ENCODE results near the gene KIF25. TPM values are rescaled to one million over a fixed set of nuclear protein-coding genes. Genes with fewer than 3 reads are reported as not detected.

KIF25 gene
- total RNA-seq, 1 experiment from 2014 or later: 0.59 TPM

DNA sequence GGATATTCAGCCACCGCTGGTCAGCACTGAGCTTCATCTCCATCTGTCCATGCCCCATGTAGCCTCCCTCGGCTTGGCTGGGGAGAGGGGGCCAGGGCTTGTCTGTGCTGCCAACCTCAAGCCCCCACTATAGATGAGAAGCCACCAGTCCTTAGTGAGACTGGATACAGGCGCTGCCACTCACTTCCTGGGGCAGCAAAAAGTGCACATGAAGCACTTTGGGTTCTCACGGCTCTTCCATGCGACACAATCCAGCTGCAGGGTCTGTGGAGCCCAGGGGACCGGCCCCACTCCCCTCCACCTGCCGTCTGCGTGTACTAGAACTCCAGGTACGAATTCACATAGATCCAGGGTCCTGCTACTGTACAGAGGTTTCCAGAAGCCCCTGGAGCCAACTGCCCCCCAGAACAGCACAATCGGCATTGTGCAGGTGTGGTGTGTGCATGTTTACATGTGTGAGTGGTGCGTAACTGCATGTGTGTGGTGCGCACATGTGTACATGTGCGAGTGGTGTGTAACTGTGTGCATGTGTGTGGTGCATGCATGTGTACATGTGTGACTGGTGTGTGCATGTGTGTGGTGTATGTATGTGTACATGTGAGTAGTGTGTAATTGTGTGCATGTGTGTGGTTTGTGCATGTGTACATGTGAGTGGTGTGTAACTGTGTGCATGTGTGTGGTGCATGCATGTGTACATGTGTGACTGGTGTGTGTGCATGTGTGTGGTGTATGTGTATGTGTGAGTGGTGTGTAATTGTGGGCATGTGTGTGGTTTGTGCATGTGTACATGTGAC lies 76.7 kb downstream of the KIF25 start:
- Histone ChIP-seq H2BK12ac (ENCODE audit: insufficient read length, low read depth, low read length) (no peak overlapping the region), H2BK5ac (ENCODE audit: insufficient read length, low read length) (no peak overlapping the region), H3K56ac (ENCODE audit: insufficient read length, low read depth, low read length) (no peak overlapping the region), H4K91ac (ENCODE audit: insufficient read length, low read depth, low read length) (no peak overlapping the region), H3K23me2 (ENCODE audit: insufficient read length, low read depth, low read length, poor library complexity, severe bottlenecking) (no peaks in the 10 kb centered on the region), H3K27me3 (ENCODE audit: insufficient read depth, low read length) (no peaks in the 10 kb centered on the region), H3K14ac (ENCODE audit: insufficient read depth, low read length) (no peak overlapping the region), H3K18ac (ENCODE audit: insufficient read length, low read depth, low read length) (no peak overlapping the region), H3K4me2 (ENCODE audit: insufficient read depth, insufficient read length, low read length) (no peak overlapping the region), H3K9ac (ENCODE audit: extremely low read depth, insufficient read length, low read length) (no peak overlapping the region), H3K27ac (ENCODE audit: insufficient read length, low read depth, low read length) (no peak overlapping the region), H3K79me1 (ENCODE audit: insufficient read depth, low read depth, low read length, poor library complexity, severe bottlenecking) (no peaks in the 10 kb centered on the region), H3K4me1 (ENCODE audit: insufficient read depth, low read length) (no peaks in the 10 kb centered on the region), H3K79me2 (ENCODE audit: insufficient read depth, low read length) (no peaks in the 10 kb centered on the region), H2BK15ac (ENCODE audit: low read depth, low read length) (no peak overlapping the region), H2BK20ac (ENCODE audit: low read depth, low read length, poor library complexity, severe bottlenecking) (no peak overlapping the region), H4K5ac (ENCODE audit: insufficient read length, low read depth, low read length) (no peak overlapping the region), H2BK120ac (ENCODE audit: low read depth, low read length, poor library complexity, severe bottlenecking) (no peak overlapping the region), H4K20me1 (ENCODE audit: control insufficient read depth, insufficient read depth, insufficient read length) (no peaks in the 10 kb centered on the region), H3K4ac (ENCODE audit: low read depth, low read length) (no peak overlapping the region), H2AK5ac (ENCODE audit: insufficient read length, low read length) (no peak overlapping the region), H3T11ph (ENCODE audit: low read length) (no peak overlapping the region), H4K8ac (replicated peaks; ENCODE audit: insufficient read length, low read depth, low read length) (no peak overlapping the region), H3K23ac (ENCODE audit: insufficient read length, low read depth, low read length) (no peak overlapping the region), H3K9me3 (ENCODE audit: control insufficient read depth, low read depth, low read length) (no peaks in the 10 kb centered on the region), H2AFZ (ENCODE audit: low read length) (no peak overlapping the region)
- TF ChIP-seq, protein P1, sequence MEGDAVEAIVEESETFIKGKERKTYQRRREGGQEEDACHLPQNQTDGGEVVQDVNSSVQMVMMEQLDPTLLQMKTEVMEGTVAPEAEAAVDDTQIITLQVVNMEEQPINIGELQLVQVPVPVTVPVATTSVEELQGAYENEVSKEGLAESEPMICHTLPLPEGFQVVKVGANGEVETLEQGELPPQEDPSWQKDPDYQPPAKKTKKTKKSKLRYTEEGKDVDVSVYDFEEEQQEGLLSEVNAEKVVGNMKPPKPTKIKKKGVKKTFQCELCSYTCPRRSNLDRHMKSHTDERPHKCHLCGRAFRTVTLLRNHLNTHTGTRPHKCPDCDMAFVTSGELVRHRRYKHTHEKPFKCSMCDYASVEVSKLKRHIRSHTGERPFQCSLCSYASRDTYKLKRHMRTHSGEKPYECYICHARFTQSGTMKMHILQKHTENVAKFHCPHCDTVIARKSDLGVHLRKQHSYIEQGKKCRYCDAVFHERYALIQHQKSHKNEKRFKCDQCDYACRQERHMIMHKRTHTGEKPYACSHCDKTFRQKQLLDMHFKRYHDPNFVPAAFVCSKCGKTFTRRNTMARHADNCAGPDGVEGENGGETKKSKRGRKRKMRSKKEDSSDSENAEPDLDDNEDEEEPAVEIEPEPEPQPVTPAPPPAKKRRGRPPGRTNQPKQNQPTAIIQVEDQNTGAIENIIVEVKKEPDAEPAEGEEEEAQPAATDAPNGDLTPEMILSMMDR (conservative IDR thresholded peaks at IDR 0.05): no peak
- DNase-seq: no peak
- Mint-ChIP-seq H3K9me3 (no peaks in the 10 kb centered on the region; a peak in 1 of 5 replicates), H3K4me1 (peaks cover 7 to 12% of the 10 kb centered on the region in 2 experiments), H3K36me3 (ENCODE audit: insufficient read depth in 1 of 3, low read depth in 3 of 3) (no peaks in the 10 kb centered on the region), H3K27me3 (ENCODE audit: low read depth) (peaks cover 3% of the 10 kb centered on the region), H3K27ac (no peak overlapping the region), H3K4me3 (no peak overlapping the region)
- WGBS (ENCODE audit: extremely low coverage, insufficient read length, low lambda C conversion rate): no CpG with 5 or more reads among the region's 13 CpGs

All from H9 (cell line).